Subcutaneous adipose tissue (tissue), 4 donors: ENCODE results near the gene SIGLEC6. TPM values are rescaled to one million over a fixed set of nuclear protein-coding genes. Genes with fewer than 3 reads are reported as not detected.

Source experiments
- CTCF ChIP-seq: fragments of 450-650 bp; IDR thresholded peaks from one replicate; pipeline ENCODE4 v1.5.1; 2016; ENCODE audit warnings: low read depth, mild to moderate bottlenecking, control low read depth, antibody characterized with exemption, moderate library complexity
- total RNA-seq, 4 donors: library from RNA; depleted of rRNA; stranded (reverse); fragments of >200 nt; gene quantifications; one replicate each; pipeline ENCODE4 v1.1.0, GENCODE V29; 2016

The SIGLEC6 gene
- total RNA-seq, 4 donors from 2014 or later, result 1.5 to 2.9 (median 2.5) TPM; not detected in 1

DNA sequence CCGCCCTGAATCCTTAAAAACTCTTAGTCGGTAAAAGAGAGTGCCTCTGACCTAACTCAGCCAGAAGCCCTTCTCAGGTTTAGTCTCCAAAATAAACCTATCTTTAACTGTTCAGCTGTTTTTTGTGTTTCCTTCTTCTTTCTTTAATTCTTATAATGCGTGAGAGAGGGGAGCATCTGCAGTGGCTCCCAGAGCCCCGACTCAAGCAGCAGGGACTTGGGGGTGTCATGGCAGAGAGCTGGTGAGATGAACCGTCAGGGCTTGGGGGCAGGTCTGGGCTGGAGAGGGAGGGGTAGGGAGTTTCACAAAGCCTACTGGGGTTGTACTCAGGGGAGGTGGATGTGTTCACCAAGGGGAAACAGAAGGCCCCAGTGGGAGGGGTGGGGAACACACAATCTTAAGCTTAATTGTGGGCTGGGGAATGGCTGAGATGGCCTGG lies 16.8 kb upstream of the SIGLEC6 start:
- TF ChIP-seq CTCF, result no peak

DNA sequence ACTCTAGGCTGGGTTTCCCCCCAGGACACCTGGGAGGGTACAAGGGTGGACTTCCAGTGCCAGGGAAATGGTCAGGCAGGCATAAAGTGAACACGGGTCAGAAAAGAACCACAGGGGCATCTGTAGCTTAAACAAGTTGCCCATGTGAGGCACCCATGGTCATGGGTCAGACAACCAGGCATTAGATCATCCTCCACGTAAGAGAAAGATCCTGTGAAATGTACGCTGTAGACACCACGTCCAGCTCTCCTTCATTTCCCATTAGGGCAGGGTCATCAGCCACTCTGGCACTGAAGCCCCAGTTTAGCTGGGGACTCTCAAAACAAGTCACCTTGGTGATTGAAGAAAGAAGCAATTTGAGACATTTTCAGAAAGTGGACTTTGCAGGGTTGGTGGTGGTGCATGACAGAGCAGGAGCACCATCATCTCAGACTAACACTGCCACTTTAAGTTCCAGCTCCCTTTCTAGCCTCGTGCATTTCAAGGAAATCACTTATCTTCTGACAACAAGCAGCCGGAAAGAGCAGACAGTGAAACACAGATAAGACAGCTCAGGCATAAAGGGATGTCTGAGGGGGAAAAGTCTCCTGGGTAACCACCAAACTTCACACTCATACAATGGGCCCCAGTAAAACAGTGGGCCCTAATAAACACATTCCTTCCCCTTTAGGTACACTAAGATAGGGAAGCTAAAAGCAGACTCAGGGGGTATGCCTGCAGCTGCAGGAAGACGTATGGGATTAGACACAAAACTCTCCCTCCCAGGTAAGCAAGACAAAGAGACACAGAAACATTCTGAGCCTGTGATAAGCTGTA lies 16.1 kb upstream of the SIGLEC6 start:
- no peak for TF ChIP-seq CTCF

GRCh38 chr19:51546650-51547396 lies 15.4 kb upstream of the SIGLEC6 start:
- no peak for TF ChIP-seq CTCF

DNA sequence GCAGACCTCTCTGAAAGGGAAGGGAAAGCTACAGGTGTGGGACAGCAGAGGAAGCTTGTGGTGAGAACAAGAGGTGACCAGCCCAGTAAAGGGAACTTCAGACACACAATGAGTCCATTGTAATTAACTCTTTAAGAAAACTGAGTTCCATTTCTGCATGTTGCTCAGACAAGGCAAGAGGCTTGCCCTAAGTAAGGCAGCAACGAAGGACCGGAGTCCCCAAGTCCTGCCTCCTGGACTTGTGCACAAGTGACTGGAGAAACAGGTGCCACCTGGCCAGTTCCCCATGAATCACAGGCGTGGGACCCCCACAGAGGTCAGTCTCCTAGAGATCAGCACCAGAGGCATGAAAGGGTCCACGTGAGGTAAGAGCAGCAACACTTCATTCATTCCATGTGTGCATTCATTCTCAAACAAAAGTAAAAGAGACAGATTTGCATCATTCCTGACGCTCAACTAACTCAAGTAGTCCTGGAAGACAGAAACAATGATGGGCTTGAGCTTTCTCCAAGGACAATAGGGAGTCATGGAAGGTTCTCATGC lies 14.7 kb upstream of the SIGLEC6 start:
- TF ChIP-seq CTCF, result no peak

DNA sequence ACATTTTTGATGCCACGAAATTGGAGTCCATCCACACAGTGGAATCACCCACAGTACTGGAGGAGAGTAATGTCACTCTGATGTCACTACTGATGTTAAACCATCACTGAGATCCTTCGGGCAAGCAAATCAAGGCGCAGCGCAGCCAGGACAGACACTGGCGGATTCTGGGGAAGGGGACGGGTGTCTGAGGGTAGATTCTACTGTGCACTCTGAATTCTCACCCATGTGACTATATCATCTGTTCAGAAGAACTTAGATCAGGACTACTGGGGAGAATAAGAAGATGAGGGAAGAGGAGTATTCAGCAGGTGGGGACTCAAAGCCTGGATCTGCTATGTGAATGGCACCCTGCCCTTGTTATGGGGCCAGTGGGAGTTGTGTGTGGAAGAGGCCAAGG lies 12.6 kb upstream of the SIGLEC6 start:
- no peak for TF ChIP-seq CTCF

DNA sequence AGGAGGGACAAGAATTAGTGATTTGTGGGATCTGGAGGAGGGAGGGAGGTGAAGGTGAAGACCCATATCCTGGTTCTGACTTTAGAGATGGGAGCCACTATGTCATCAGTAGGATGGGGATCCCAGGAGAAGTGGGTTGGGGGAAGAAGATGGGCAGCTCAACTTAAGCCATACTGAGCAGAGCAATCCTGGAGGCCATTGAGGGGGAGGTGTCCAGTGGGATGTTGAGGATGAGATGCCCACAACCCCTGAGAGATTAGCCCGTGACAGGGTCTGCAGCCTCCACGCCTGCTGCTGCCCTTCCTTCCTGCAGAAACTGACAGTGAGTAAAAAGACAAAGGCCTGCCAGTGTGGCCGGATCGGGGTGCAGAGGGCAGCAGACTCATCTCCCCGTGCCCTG lies 11.2 kb upstream of the SIGLEC6 start:
- TF ChIP-seq CTCF, result no peak
